Measurements from ENCODE around the gene PPARD. TPM values are rescaled to one million over a fixed set of nuclear protein-coding genes. Genes with fewer than 3 reads are reported as not detected.

Gene PPARD
- total and polyA plus RNA-seq, 2 of the 13 experiments (the other 11 are each of a cell fraction or from before 2014, with no cell fraction given) = 6.1 to 13.3 TPM

GRCh38 chr6:35318196-35319171 lies 23.9 kb upstream of the PPARD start (continued):
- TF ChIP-seq ZNF691 (CRISPR knock-in tag; IDR thresholded peaks at IDR 0.05; ENCODE audit: borderline replicate concordance, low read depth) (peak; percentile 91; the same call in 1 of the 2 replicates), ZNF562 (CRISPR knock-in tag; IDR thresholded peaks at IDR 0.05; ENCODE audit: borderline replicate concordance) (no peak; the same call in 1 of the 2 replicates), ZNF503 (CRISPR knock-in tag; IDR thresholded peaks at IDR 0.05) (peak; percentile 44), ARID5B (CRISPR knock-in tag; IDR thresholded peaks at IDR 0.05) (no peak), EHMT2 (IDR thresholded peaks at IDR 0.05; ENCODE audit: borderline replicate concordance, low read depth, low read length) (no peak), ZBTB10 (CRISPR knock-in tag; IDR thresholded peaks at IDR 0.05; ENCODE audit: borderline replicate concordance) (0 out of 2 replicates have a peak, but pooled peaks have one; percentile 56), ZNF891 (CRISPR knock-in tag; IDR thresholded peaks at IDR 0.05) (no peak; the same call in 1 of the 2 replicates), ZNF574 (CRISPR knock-in tag; IDR thresholded peaks at IDR 0.05) (peak; percentile 88), ZNF263 (CRISPR knock-in tag; IDR thresholded peaks at IDR 0.05) (peak; percentile 83), NAIF1 (CRISPR knock-in tag; IDR thresholded peaks at IDR 0.05; ENCODE audit: borderline replicate concordance) (peak; percentile 36; the same call in 1 of the 2 replicates), RELA (CRISPR knock-in tag; IDR thresholded peaks at IDR 0.05) (peak; percentile 8; the same call in 1 of the 2 replicates), KDM2A (CRISPR knock-in tag; IDR thresholded peaks at IDR 0.05; ENCODE audit: borderline replicate concordance, low read depth) (peak; percentile 87)

Data from HepG2 (cell line).